Measurements from ENCODE around the gene CHID1. TPM values are rescaled to one million over a fixed set of nuclear protein-coding genes. Genes with fewer than 3 reads are reported as not detected.

Gene CHID1
- total and polyA plus RNA-seq, 2 of the 4 experiments (the other 2 are of a cell fraction), result 34.2 to 121 TPM

DNA sequence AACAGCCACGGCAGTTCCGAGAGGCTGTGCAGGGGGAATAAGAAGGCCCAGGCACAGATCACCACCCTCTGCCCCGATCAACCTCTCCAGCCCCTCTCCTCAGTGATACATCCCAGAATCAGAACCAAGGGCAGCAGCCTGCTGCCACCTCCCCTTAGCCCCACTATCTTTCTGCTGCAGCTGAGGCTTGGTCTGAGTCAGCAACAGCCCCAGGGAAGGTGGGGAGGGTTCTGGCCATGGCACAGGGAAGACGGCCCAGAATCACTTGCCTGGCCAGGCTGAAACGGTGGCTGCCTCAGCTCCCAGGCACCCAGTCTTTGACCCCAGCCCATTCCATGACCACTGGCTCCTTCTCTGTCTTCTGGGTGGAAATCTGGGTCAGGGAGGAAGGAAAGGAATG, 2.3 kb downstream of the CHID1 start (continued):
- TF ChIP-seq, protein P1, sequence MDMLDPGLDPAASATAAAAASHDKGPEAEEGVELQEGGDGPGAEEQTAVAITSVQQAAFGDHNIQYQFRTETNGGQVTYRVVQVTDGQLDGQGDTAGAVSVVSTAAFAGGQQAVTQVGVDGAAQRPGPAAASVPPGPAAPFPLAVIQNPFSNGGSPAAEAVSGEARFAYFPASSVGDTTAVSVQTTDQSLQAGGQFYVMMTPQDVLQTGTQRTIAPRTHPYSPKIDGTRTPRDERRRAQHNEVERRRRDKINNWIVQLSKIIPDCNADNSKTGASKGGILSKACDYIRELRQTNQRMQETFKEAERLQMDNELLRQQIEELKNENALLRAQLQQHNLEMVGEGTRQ (IDR thresholded peaks at IDR 0.05; ENCODE audit: low read depth, low read length), result no peak
- TF ChIP-seq MAZ (IDR thresholded peaks at IDR 0.05; ENCODE audit: borderline replicate concordance, low read depth, low read length) (no peak), FOS (IDR thresholded peaks at IDR 0.05; ENCODE audit: low read depth, low read length) (no peak)

DNA sequence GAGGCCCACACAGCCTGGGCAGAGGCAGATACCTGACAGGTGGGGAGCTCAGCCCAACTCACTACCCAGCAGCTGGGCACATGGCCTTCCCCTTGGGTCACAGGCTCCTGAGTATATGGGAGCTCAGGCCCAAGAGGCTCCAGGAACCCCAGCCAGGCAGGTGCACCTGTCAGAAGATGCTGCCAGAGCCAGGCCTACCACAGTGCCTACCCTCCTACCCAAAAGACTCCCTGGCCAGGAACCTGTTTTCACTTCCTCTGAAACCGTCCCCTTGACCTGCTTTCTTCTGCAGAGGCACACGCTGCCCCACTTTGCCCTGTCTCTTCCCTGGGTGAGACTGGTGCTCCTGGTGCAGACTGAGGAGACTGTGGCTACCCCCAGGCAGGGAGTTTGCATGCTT, 2.9 kb downstream of the CHID1 start:
- dilution Hi-C loops (cut with HindIII; ENCODE audit: low sequenced_read_pairs, unreplicated experiment), result no loop called here
- no peaks in the 10 kb centered on the region for H3K9me3 ChIP-seq (ENCODE audit: control insufficient read depth, insufficient read depth, low read length)
- H2AK5ac ChIP-seq (ENCODE audit: low read depth, low read length), result no peak overlapping the region
- no peak overlapping the region for H3K9ac ChIP-seq (ENCODE audit: low read depth, low read length)
- no peak overlapping the region for H2BK15ac ChIP-seq (ENCODE audit: low read depth, low read length)
- TF ChIP-seq CHD1 (IDR thresholded peaks at IDR 0.05; ENCODE audit: low read depth, low read length) (no peak), RCOR1 (IDR thresholded peaks at IDR 0.05; ENCODE audit: insufficient replicate concordance, low read length) (no peak), BHLHE40 (IDR thresholded peaks at IDR 0.05; ENCODE audit: low read depth, low read length) (no peak), SMC3 (IDR thresholded peaks at IDR 0.05; ENCODE audit: low read depth, low read length) (no peak), CEBPB (IDR thresholded peaks at IDR 0.05; ENCODE audit: low read depth, low read length) (no peak), POLR2A (IDR thresholded peaks at IDR 0.05; ENCODE audit: low read depth, low read length) (no peak), RAD21 (IDR thresholded peaks at IDR 0.05; ENCODE audit: low read length) (no peak)
- TF ChIP-seq, protein P2, sequence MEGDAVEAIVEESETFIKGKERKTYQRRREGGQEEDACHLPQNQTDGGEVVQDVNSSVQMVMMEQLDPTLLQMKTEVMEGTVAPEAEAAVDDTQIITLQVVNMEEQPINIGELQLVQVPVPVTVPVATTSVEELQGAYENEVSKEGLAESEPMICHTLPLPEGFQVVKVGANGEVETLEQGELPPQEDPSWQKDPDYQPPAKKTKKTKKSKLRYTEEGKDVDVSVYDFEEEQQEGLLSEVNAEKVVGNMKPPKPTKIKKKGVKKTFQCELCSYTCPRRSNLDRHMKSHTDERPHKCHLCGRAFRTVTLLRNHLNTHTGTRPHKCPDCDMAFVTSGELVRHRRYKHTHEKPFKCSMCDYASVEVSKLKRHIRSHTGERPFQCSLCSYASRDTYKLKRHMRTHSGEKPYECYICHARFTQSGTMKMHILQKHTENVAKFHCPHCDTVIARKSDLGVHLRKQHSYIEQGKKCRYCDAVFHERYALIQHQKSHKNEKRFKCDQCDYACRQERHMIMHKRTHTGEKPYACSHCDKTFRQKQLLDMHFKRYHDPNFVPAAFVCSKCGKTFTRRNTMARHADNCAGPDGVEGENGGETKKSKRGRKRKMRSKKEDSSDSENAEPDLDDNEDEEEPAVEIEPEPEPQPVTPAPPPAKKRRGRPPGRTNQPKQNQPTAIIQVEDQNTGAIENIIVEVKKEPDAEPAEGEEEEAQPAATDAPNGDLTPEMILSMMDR (conservative IDR thresholded peaks at IDR 0.05; ENCODE audit: low read depth, low read length), result no peak
- H3K9me1 ChIP-seq (ENCODE audit: insufficient read depth, low read length), result 0 out of 2 replicates have a peak, but pooled peaks cover 11% of the 10 kb centered on the region
- H3K4me1 ChIP-seq (ENCODE audit: control insufficient read depth, insufficient read depth, low read length), result peaks cover 7% of the 10 kb centered on the region; the same call in 1 of the 2 replicates
- no peak overlapping the region for H4K8ac ChIP-seq (ENCODE audit: low read depth in 2 of 2, low read length in 2 of 2)
- H4K20me1 ChIP-seq (ENCODE audit: insufficient read depth, low read length), result no peaks in the 10 kb centered on the region; the same call in none of the 2 replicates
- ChIA-PET POLR2A (ENCODE audit: unreplicated experiment) (no interaction called here), CTCF (no interaction called here)
- no peak overlapping the region for H3K27ac ChIP-seq (ENCODE audit: insufficient read depth, low read length)
- no peak overlapping the region for H2AK9ac ChIP-seq (replicated peaks; ENCODE audit: low read depth, low read length, poor library complexity)
- H3K27me3 ChIP-seq (ENCODE audit: control insufficient read depth, insufficient read depth, low read length), result no peaks in the 10 kb centered on the region
- no peak overlapping the region for H3K56ac ChIP-seq (ENCODE audit: extremely low read depth, insufficient read depth, low read length)
- no peak overlapping the region for H3K4ac ChIP-seq (ENCODE audit: low read depth, low read length)
- no peak for DNase-seq
- H3K36me3 ChIP-seq (ENCODE audit: control insufficient read depth, insufficient read depth, low read length), result peaks cover 16% of the 10 kb centered on the region
- no peak overlapping the region for H3K4me3 ChIP-seq (ENCODE audit: insufficient read depth, low read depth, low read length)
- H3K79me1 ChIP-seq (ENCODE audit: low read depth in 1 of 2, low read length in 2 of 2), result peaks cover 9 to 57% of the 10 kb centered on the region in 2 experiments
- H4K91ac ChIP-seq (ENCODE audit: insufficient read depth, low read depth, low read length), result no peak overlapping the region
- no peak overlapping the region for H3K14ac ChIP-seq (replicated peaks; ENCODE audit: low read depth, low read length)
- no peak for ATAC-seq (ENCODE audit: low read depth)
- no peak overlapping the region for H2BK5ac ChIP-seq (ENCODE audit: low read depth, low read length, poor library complexity, severe bottlenecking)
- WGBS, 2 experiments (ENCODE audit: extremely low coverage in 2 of 2, insufficient read length in 1 of 2), result no CpG with 5 or more reads among the region's 2 CpGs
- H3K18ac ChIP-seq (ENCODE audit: low read depth, low read length), result no peak overlapping the region
- H3K23ac ChIP-seq (ENCODE audit: low read depth, low read length), result no peak overlapping the region
- no peak overlapping the region for H2BK20ac ChIP-seq (ENCODE audit: low read depth, low read length)
- H2AFZ ChIP-seq (replicated peaks; ENCODE audit: low read length, poor library complexity), result no peak overlapping the region
- in situ Hi-C loops (cut with MboI; ENCODE audit: low sequenced_read_pairs), result no loop called here
- no TSS peak for BruUV-seq (replicated peaks)
- H3K4me2 ChIP-seq (ENCODE audit: low read depth, low read length), result no peak overlapping the region
- no peak overlapping the region for H2BK120ac ChIP-seq (ENCODE audit: low read depth, low read length)
- no peak overlapping the region for H4K5ac ChIP-seq (ENCODE audit: low read depth, low read length)
- intact Hi-C loops (cut with micrococcal nuclease), result no loop called here
